Measurements from ENCODE around the gene EFCAB6. TPM values are rescaled to one million over a fixed set of nuclear protein-coding genes. Genes with fewer than 3 reads are reported as not detected.

Gene EFCAB6
- total and polyA plus RNA-seq, 4 donors, result 0.14 to 2.1 (median 0.53) TPM

DNA sequence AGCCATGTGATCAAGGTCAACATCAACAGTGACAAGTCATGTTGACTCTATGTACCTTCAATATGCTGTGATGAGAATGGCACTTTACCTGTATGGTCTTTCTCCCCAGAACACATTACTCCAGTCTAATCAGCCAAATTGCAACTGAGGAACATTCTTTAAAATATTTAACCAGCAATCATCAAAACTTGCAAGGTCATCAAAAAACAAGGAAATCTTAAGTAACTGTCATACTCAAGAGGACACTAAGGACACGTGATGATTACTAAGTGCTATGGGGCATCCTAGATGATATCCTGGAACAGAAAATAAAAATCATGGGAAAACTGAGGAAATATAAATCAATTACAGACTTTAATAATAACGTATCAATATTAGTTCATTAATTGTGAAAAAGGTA lies 118.9 kb downstream of the EFCAB6 start (continued):
- TF ChIP-seq, protein P1, sequence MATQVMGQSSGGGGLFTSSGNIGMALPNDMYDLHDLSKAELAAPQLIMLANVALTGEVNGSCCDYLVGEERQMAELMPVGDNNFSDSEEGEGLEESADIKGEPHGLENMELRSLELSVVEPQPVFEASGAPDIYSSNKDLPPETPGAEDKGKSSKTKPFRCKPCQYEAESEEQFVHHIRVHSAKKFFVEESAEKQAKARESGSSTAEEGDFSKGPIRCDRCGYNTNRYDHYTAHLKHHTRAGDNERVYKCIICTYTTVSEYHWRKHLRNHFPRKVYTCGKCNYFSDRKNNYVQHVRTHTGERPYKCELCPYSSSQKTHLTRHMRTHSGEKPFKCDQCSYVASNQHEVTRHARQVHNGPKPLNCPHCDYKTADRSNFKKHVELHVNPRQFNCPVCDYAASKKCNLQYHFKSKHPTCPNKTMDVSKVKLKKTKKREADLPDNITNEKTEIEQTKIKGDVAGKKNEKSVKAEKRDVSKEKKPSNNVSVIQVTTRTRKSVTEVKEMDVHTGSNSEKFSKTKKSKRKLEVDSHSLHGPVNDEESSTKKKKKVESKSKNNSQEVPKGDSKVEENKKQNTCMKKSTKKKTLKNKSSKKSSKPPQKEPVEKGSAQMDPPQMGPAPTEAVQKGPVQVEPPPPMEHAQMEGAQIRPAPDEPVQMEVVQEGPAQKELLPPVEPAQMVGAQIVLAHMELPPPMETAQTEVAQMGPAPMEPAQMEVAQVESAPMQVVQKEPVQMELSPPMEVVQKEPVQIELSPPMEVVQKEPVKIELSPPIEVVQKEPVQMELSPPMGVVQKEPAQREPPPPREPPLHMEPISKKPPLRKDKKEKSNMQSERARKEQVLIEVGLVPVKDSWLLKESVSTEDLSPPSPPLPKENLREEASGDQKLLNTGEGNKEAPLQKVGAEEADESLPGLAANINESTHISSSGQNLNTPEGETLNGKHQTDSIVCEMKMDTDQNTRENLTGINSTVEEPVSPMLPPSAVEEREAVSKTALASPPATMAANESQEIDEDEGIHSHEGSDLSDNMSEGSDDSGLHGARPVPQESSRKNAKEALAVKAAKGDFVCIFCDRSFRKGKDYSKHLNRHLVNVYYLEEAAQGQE (IDR thresholded peaks at IDR 0.05), result no peak
- TF ChIP-seq TAF1 (conservative IDR thresholded peaks at IDR 0.05), result no peak
- TF ChIP-seq, protein P2, sequence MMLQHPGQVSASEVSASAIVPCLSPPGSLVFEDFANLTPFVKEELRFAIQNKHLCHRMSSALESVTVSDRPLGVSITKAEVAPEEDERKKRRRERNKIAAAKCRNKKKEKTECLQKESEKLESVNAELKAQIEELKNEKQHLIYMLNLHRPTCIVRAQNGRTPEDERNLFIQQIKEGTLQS (IDR thresholded peaks at IDR 0.05), result no peak

DNA sequence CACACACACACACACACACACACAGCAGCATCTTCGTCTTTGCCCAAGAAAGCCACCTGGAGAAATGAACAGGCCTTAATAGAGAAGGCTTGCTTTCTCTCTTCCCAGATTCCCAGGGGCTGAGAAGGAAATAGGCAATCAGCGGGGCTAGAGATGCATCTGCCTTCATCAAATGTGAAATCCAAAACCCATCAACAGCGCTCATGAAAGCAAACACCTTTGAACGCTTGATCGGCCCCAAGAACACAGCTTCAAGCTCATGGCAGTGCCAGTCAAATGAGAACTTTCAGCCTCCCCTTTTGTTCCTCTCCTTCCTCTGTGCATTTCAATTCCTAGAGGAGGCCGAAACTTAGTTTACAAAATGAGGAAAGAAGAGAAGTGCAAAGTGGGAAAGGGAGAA lies 122.7 kb downstream of the EFCAB6 start:
- no peaks in the 10 kb centered on the region for H3K9me3 ChIP-seq (ENCODE audit: control insufficient read depth in 4 of 4, low read length in 3 of 4)
- WGBS, result 85% methylated on average over 6 of the region's 6 CpGs
- H3K36me3 ChIP-seq (ENCODE audit: control insufficient read depth in 4 of 4, insufficient read depth in 3 of 4, low read depth in 1 of 4, low read length in 3 of 4), result no peaks in the 10 kb centered on the region
- no peak overlapping the region for H3K4me3 ChIP-seq (ENCODE audit: low read depth in 1 of 3, low read length in 3 of 3)
- H3K4me1 ChIP-seq (ENCODE audit: control insufficient read depth in 4 of 4, insufficient read depth in 4 of 4, low read length in 3 of 4), result no peaks in the 10 kb centered on the region
- DNase-seq (ENCODE audit: low spot score), result no peak
- TF ChIP-seq NR2F2 (IDR thresholded peaks at IDR 0.05), result no peak
- H3K27ac ChIP-seq (ENCODE audit: low read depth in 1 of 2, low read length in 2 of 2), result no peak overlapping the region
- H3K27me3 ChIP-seq (ENCODE audit: control insufficient read depth in 4 of 4, insufficient read depth in 4 of 4, low read length in 3 of 4), result no peaks in the 10 kb centered on the region
- H3K9ac ChIP-seq (ENCODE audit: low read depth in 1 of 2, low read length in 2 of 2), result no peak overlapping the region

DNA sequence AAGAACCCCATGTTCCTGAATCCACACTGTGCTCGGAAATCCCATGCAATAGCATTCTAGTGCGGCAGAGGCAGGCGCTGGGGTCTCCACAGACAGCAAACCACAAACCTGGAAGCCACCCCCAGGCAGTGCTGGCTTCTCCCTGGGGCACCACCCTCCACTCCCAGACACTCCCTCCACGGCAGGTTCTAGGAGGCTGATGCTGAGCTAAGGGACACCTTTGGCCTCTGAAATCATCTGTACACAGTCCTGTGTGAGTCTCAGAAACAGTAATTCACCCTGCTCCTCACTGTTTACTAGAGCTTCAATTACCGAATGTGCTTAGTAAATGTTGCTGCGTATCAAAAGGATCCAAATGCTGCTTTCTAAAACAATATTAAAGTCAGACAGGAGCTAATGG lies 129.3 kb downstream of the EFCAB6 start:
- no peak for DNase-seq (ENCODE audit: low spot score)
- Histone ChIP-seq H3K9me3 (ENCODE audit: control insufficient read depth in 4 of 4, low read length in 3 of 4) (no peaks in the 10 kb centered on the region), H3K27ac (ENCODE audit: low read depth in 1 of 2, low read length in 2 of 2) (no peak overlapping the region), H3K4me1 (ENCODE audit: control insufficient read depth in 4 of 4, insufficient read depth in 4 of 4, low read length in 3 of 4) (no peaks in the 10 kb centered on the region), H3K36me3 (ENCODE audit: control insufficient read depth in 4 of 4, insufficient read depth in 3 of 4, low read depth in 1 of 4, low read length in 3 of 4) (no peaks in the 10 kb centered on the region), H3K9ac (ENCODE audit: low read depth in 1 of 2, low read length in 2 of 2) (no peak overlapping the region), H3K27me3 (ENCODE audit: control insufficient read depth in 4 of 4, insufficient read depth in 4 of 4, low read length in 3 of 4) (no peaks in the 10 kb centered on the region), H3K4me3 (ENCODE audit: low read depth in 1 of 3, low read length in 3 of 3) (no peak overlapping the region)
- no peak for TF ChIP-seq NR2F2 (IDR thresholded peaks at IDR 0.05)
- WGBS, result 85% methylated on average over 6 of the region's 6 CpGs

DNA sequence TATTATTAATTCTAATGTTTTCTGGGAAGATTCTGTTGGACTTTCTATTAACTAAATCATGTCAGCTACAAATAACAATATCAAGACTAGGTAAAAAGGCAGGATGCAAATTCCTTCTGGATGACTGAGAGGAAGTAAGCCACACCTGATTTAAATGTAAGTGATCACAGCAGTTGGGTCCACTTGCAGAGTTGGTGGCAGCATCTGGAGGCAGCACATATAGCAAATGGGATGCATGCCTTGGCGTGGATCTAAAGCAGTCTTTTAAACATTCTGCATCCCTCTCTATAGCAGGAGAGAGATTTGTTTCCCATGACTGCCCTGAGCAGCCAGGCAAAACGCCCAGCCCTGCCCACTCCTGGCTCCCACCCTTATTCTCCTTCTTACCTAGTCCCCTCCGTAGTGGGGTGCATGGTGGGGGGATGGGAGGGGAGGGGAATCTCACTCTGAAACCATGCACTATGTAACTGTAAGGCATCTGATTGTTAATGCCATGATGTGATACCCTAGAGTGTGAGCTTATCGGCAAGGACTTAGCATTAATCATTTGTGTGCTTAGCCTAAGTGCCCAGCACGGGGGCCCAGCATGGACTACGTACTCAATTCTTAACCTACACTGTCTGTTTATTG lies 130.3 kb downstream of the EFCAB6 start:
- Histone ChIP-seq H3K4me3 (ENCODE audit: low read depth in 1 of 3, low read length in 3 of 3) (no peak overlapping the region), H3K9ac (ENCODE audit: low read depth in 1 of 2, low read length in 2 of 2) (no peak overlapping the region), H3K4me1 (ENCODE audit: control insufficient read depth in 4 of 4, insufficient read depth in 4 of 4, low read length in 3 of 4) (no peaks in the 10 kb centered on the region), H3K9me3 (ENCODE audit: control insufficient read depth in 4 of 4, low read length in 3 of 4) (no peaks in the 10 kb centered on the region), H3K27me3 (ENCODE audit: control insufficient read depth in 4 of 4, insufficient read depth in 4 of 4, low read length in 3 of 4) (no peaks in the 10 kb centered on the region), H3K27ac (ENCODE audit: low read depth in 1 of 2, low read length in 2 of 2) (no peak overlapping the region), H3K36me3 (ENCODE audit: control insufficient read depth in 4 of 4, insufficient read depth in 3 of 4, low read depth in 1 of 4, low read length in 3 of 4) (no peaks in the 10 kb centered on the region)
- TF ChIP-seq HNF4A (conservative IDR thresholded peaks at IDR 0.05) (no peak), EGR1 (IDR thresholded peaks at IDR 0.05; ENCODE audit: low read depth in 2 of 2) (no peak)
- TF ChIP-seq, protein P2 (IDR thresholded peaks at IDR 0.05), result no peak
- TF ChIP-seq, protein P3, sequence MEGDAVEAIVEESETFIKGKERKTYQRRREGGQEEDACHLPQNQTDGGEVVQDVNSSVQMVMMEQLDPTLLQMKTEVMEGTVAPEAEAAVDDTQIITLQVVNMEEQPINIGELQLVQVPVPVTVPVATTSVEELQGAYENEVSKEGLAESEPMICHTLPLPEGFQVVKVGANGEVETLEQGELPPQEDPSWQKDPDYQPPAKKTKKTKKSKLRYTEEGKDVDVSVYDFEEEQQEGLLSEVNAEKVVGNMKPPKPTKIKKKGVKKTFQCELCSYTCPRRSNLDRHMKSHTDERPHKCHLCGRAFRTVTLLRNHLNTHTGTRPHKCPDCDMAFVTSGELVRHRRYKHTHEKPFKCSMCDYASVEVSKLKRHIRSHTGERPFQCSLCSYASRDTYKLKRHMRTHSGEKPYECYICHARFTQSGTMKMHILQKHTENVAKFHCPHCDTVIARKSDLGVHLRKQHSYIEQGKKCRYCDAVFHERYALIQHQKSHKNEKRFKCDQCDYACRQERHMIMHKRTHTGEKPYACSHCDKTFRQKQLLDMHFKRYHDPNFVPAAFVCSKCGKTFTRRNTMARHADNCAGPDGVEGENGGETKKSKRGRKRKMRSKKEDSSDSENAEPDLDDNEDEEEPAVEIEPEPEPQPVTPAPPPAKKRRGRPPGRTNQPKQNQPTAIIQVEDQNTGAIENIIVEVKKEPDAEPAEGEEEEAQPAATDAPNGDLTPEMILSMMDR (IDR thresholded peaks at IDR 0.05; ENCODE audit: low read depth, low read length, missing input control), result no peak
- DNase-seq (ENCODE audit: low spot score), result no peak
- WGBS, result 88% methylated on average over 6 of the region's 6 CpGs
